A673 (cell line): ENCODE measurements around the gene KCNQ1.

Source experiments
- EZH2 ChIP-seq: fragments of 200-600 bp; sonication (generic); IDR thresholded peaks from 2 replicates; pipeline ENCODE4 v1.6.1; 2017; ENCODE audit warnings: borderline replicate concordance, low read depth, mild to moderate bottlenecking, mixed read lengths, antibody characterized with exemption, low read length; ENCODE audit not compliant: poor library complexity, severe bottlenecking
- TF ChIP-seq, protein P1 (sequence below): fragments of 300-800, 200-600 bp; sonication (generic); conservative IDR thresholded peaks from 2 replicates; pipeline ENCODE4 v1.5.1; 2017; ENCODE audit warnings: low read depth, mild to moderate bottlenecking, antibody characterized with exemption, low read length, moderate library complexity, mixed read lengths

DNA sequence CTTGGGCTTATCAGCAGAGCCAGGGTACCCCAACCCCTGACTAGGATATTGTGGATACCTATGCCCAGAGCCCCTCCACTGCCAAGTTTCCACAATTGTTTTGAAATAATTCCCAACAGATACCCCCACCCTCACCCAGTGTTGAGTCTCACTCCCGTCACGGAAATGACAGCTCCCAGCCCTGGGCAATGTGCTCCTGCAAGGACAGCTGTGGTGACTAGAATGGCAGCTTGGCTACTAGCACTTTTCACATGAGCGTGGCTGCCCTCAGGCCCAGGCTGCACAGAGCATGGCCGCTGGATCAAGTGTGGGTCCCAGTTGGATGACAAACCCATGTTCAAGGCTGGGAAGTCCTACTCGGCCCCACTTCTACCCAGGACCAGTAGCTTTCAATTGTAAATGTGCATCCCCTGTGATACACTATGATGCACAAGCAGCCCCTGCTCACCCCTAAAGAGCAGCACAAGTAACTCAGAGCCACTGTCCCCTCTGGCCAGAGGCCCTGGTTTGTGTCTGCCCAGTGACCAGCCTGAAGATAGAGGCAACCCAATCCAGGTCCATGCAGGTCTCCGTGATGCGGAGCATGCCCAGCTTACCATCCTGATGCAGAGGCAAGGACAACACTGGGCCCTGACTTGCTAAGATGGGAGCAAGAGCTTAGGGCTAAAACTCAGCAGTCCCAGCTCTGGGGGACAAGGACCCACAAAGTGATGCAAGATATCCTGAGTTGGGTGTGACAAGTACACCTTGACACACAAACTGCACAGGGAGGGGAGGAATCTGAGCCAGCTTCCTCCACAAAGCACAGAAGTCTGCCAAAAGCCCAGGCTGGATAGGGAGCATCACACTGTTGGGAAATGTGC, 241.8 kb downstream of the KCNQ1 start:
- TF ChIP-seq, protein P1, sequence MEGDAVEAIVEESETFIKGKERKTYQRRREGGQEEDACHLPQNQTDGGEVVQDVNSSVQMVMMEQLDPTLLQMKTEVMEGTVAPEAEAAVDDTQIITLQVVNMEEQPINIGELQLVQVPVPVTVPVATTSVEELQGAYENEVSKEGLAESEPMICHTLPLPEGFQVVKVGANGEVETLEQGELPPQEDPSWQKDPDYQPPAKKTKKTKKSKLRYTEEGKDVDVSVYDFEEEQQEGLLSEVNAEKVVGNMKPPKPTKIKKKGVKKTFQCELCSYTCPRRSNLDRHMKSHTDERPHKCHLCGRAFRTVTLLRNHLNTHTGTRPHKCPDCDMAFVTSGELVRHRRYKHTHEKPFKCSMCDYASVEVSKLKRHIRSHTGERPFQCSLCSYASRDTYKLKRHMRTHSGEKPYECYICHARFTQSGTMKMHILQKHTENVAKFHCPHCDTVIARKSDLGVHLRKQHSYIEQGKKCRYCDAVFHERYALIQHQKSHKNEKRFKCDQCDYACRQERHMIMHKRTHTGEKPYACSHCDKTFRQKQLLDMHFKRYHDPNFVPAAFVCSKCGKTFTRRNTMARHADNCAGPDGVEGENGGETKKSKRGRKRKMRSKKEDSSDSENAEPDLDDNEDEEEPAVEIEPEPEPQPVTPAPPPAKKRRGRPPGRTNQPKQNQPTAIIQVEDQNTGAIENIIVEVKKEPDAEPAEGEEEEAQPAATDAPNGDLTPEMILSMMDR, result no peak
- TF ChIP-seq EZH2, result no peak
